ENCODE results near the gene CDK3. TPM values are rescaled to one million over a fixed set of nuclear protein-coding genes. Genes with fewer than 3 reads are reported as not detected.
"Not testable (repeated sequence)": the region's sequence is repeated elsewhere in the genome, so short reads cannot be mapped to it uniquely, and the experiment has no call there.

The CDK3 gene
- polyA plus RNA-seq, 2 of the 4 experiments (the other 2 are of a cell fraction): 5.1 to 5.5 TPM

GRCh38 chr17:76044475-76045007, 43.9 kb downstream of the CDK3 start:
- CTCF ChIA-PET: interaction anchor here (1.6 to 23.8 kb wide), 2 partner anchors 17 to 31 kb away, joined by 3 to 357 read pairs; partner anchors contain the start of gene EVPL
- WGBS (ENCODE audit: missing lambda C conversion rate): 92% methylated on average over 11 of the region's 11 CpGs
- ATAC-seq; H3K4me3 ChIP-seq; POLR2A ChIA-PET; DNase-seq (ENCODE audit: low read depth in 1 of 2, low spot score in 1 of 2); H3K27ac ChIP-seq; H3K4me2 ChIP-seq; FAIRE-seq; H3K9me3 ChIP-seq; H3K4me1 ChIP-seq: not testable (repeated sequence)

GRCh38 chr17:76046064-76046463, 45.4 kb downstream of the CDK3 start:
- DNase-seq (ENCODE audit: low read depth in 1 of 2, low spot score in 1 of 2) (no peak), ATAC-seq (no peak), FAIRE-seq (no peak)
- Histone ChIP-seq H3K27ac (no peak overlapping the region), H3K9me3 (no peaks in the 10 kb centered on the region), H3K4me1 (no peaks in the 10 kb centered on the region), H3K4me3 (no peak overlapping the region), H3K4me2 (no peak overlapping the region)
- WGBS (ENCODE audit: missing lambda C conversion rate): 98% methylated on average over 8 of the region's 8 CpGs
- POLR2A ChIA-PET: no interaction called here
- TF ChIP-seq HOXB13 (CRISPR knock-in tag; IDR thresholded peaks at IDR 0.05; ENCODE audit: low read depth) (no peak), HDAC2 (IDR thresholded peaks at IDR 0.05) (no peak), NR3C1 (IDR thresholded peaks at IDR 0.05) (no peak), SMC3 (IDR thresholded peaks at IDR 0.05) (no peak), USF2 (IDR thresholded peaks at IDR 0.05) (no peak), RNF2 (IDR thresholded peaks at IDR 0.05; ENCODE audit: borderline replicate concordance, low read depth) (no peak), JUNB (IDR thresholded peaks at IDR 0.05) (no peak), MYC (IDR thresholded peaks at IDR 0.05; ENCODE audit: borderline replicate concordance, low read length) (no peak), CTCF (IDR thresholded peaks at IDR 0.05) (no peak), CHD4 (IDR thresholded peaks at IDR 0.05; ENCODE audit: borderline replicate concordance) (no peak), FOXS1 (CRISPR knock-in tag; IDR thresholded peaks at IDR 0.05) (no peak)
- CTCF ChIA-PET: interaction anchor here (0.8 to 23.8 kb wide), 7 partner anchors 12 to 340 kb away, joined by 3 to 357 read pairs (median 4); no protein-coding TSS in a partner anchor

- no peak for TF ChIP-seq ELK1 (IDR thresholded peaks at IDR 0.05; ENCODE audit: low read depth, low read length)
- no peak for TF ChIP-seq HDAC2 (IDR thresholded peaks at IDR 0.05)
- no peak for TF ChIP-seq KDM1A (IDR thresholded peaks at IDR 0.05; ENCODE audit: low read depth)
- TF ChIP-seq POLR2AphosphoS2 (conservative IDR thresholded peaks at IDR 0.05; ENCODE audit: low read length): no peak
- no peak for TF ChIP-seq CBX2 (IDR thresholded peaks at IDR 0.05; ENCODE audit: borderline replicate concordance, low read depth)
- TF ChIP-seq ZFP36 (IDR thresholded peaks at IDR 0.05; ENCODE audit: borderline replicate concordance, partially characterized antibody): no peak
- no peak for TF ChIP-seq NR3C1 (IDR thresholded peaks at IDR 0.05)
- no peak for TF ChIP-seq RNF2 (IDR thresholded peaks at IDR 0.05; ENCODE audit: borderline replicate concordance, low read depth)
- no peak for TF ChIP-seq CHD2 (IDR thresholded peaks at IDR 0.05; ENCODE audit: low read length, partially characterized antibody)
- no peak for TF ChIP-seq NPAS2 (CRISPR knock-in tag; IDR thresholded peaks at IDR 0.05; ENCODE audit: borderline replicate concordance)
- TF ChIP-seq JUN (IDR thresholded peaks at IDR 0.05): no peak
- no peak for TF ChIP-seq FOXS1 (CRISPR knock-in tag; IDR thresholded peaks at IDR 0.05)
- DNase-seq (ENCODE audit: low read depth in 1 of 2, low spot score in 1 of 2) (no peak), ATAC-seq (no peak), FAIRE-seq (no peak)
- Histone ChIP-seq H3K4me2 (no peak overlapping the region), H3K27ac (no peak overlapping the region), H3K9me3 (no peaks in the 10 kb centered on the region), H3K4me1 (no peaks in the 10 kb centered on the region), H3K4me3 (no peak overlapping the region)
- WGBS (ENCODE audit: missing lambda C conversion rate): 92% methylated on average over 9 of the region's 9 CpGs
- CTCF ChIA-PET: interaction anchor here (1.0 to 23.8 kb wide), 3 partner anchors 35 to 232 kb away, joined by 4 to 357 read pairs (median 5); no protein-coding TSS in a partner anchor
- POLR2A ChIA-PET: no interaction called here
Measured at GRCh38 chr17:76048025-76048605, 47.5 kb downstream of the CDK3 start.

Data from A549 (cell line).